BLaER1 (cell line): ENCODE results near the gene MUC5AC.

Experiments used
- H3K27ac ChIP-seq: shearing (Covaris generic); formaldehyde crosslinking; 2 replicates; pipeline ENCODE4 v1.8.1; 2022
- H3K27me3 ChIP-seq: shearing (Covaris generic); formaldehyde crosslinking; 2 replicates; pipeline ENCODE4 v1.8.1; 2022
- H3K36me3 ChIP-seq: shearing (Covaris generic); formaldehyde crosslinking; 2 replicates; pipeline ENCODE4 v1.8.1; 2022
- H3K4me1 ChIP-seq: shearing (Covaris generic); formaldehyde crosslinking; 2 replicates; pipeline ENCODE4 v1.8.1; 2022
- H3K4me2 ChIP-seq: shearing (Covaris generic); formaldehyde crosslinking; 2 replicates; pipeline ENCODE4 v1.8.1; 2022
- H3K4me3 ChIP-seq: shearing (Covaris generic); formaldehyde crosslinking; 2 replicates; pipeline ENCODE4 v1.8.1; 2022
- H3K9ac ChIP-seq: shearing (Covaris generic); formaldehyde crosslinking; 2 replicates; pipeline ENCODE4 v1.8.1; 2022
- H3K9me3 ChIP-seq: shearing (Covaris generic); formaldehyde crosslinking; 2 replicates; pipeline ENCODE4 v1.8.1; 2022
- H4K20me1 ChIP-seq: shearing (Covaris generic); formaldehyde crosslinking; 2 replicates; pipeline ENCODE4 v1.8.1; 2022
- Cebpa-rat ChIP-seq: shearing (Covaris generic); IDR thresholded peaks from 2 replicates; pipeline ENCODE4 v1.8.1; 2022

MUC5AC gene

DNA sequence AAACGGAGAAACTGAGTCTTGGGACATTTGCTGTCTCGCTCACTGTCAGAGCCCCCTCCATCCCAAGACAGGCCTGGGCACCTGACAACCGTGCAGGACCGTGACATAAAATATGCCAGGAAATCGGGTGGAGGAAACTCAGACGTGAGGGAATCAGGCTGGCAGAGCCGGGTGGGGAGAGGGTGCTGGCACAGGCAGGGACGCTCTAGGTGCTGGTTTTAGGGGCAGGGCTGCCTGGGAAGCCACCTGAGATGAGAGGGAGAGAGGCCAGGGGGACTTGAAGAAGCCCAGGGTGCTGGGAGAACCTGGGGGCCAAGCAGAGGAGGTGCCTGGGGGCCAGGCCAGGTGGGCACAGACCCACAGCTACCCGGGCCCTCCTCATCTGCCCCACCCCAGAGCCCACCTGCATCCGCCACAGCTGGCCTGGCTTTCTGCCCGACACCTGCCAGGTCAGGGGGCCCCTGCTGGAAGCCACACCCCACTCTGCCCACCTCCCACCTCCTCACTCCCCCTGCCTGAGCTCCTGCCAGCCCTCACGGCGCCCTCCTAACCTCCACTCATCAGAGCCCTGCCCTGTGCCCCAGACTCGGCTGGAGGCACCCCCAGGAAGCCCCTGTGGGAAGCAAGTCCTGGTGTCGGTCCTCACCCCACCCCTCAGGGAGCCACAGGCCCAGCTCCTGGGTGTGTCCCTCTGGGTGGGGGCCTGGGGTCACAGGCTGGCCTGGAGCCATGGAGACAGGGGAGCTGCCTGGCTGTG is 27.3 kb upstream of the MUC5AC start:
- peaks cover 28% of the 10 kb centered on the region for H3K9me3 ChIP-seq
- 0 out of 2 replicates have a peak overlapping the region, but pooled peaks have one; percentile 13 for H3K27ac ChIP-seq
- peaks cover 15% of the 10 kb centered on the region for H3K4me1 ChIP-seq
- TF ChIP-seq Cebpa-rat: no peak
- H3K36me3 ChIP-seq: no peaks in the 10 kb centered on the region
- H3K27me3 ChIP-seq: no peaks in the 10 kb centered on the region
- no peaks in the 10 kb centered on the region for H4K20me1 ChIP-seq
- no peak overlapping the region for H3K9ac ChIP-seq
- H3K4me3 ChIP-seq: no peak overlapping the region
- peak overlapping the region; percentile 42; the same call in 1 of the 2 replicates for H3K4me2 ChIP-seq

- no peaks in the 10 kb centered on the region for H4K20me1 ChIP-seq
- H3K27ac ChIP-seq: 0 out of 2 replicates have a peak overlapping the region, but pooled peaks have one; percentile 13
- peaks cover 15% of the 10 kb centered on the region for H3K4me1 ChIP-seq
- TF ChIP-seq Cebpa-rat: no peak
- H3K4me3 ChIP-seq: no peak overlapping the region
- H3K9ac ChIP-seq: no peak overlapping the region
- peak overlapping the region; percentile 42; the same call in 1 of the 2 replicates for H3K4me2 ChIP-seq
- H3K36me3 ChIP-seq: no peaks in the 10 kb centered on the region
- H3K9me3 ChIP-seq: peaks cover 29% of the 10 kb centered on the region
- H3K27me3 ChIP-seq: no peaks in the 10 kb centered on the region
Observed at GRCh38 chr11:1131033-1131911, 26.5 kb upstream of the MUC5AC start.

- H3K27me3 ChIP-seq: no peaks in the 10 kb centered on the region
- peaks cover 42% of the 10 kb centered on the region for H3K4me1 ChIP-seq
- no peak for TF ChIP-seq Cebpa-rat
- no peaks in the 10 kb centered on the region for H3K36me3 ChIP-seq
- H3K4me3 ChIP-seq: no peak overlapping the region
- no peak overlapping the region for H3K9ac ChIP-seq
- H4K20me1 ChIP-seq: no peaks in the 10 kb centered on the region
- no peak overlapping the region for H3K4me2 ChIP-seq
- peaks cover 35% of the 10 kb centered on the region for H3K9me3 ChIP-seq
- H3K27ac ChIP-seq: no peak overlapping the region
Observed at GRCh38 chr11:1134848-1135445, 22.8 kb upstream of the MUC5AC start.

DNA sequence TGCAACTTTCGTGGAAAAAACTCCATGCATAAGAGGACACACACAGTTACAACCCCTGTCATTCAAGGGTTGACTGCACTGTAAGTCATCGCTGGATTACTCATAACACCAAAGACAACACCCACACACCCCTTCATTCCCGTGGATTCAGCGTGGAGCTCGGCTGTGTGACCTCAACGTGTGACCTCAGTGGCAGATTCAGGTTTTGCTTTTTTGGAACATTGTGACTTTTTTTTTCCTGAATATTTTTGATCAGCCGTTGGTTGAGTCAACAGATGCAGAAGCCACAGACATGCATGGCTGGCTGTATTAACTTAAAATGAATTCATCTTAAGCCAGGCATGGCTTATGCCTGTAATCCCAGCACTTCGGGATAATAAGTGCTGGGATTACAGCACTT is 19.7 kb upstream of the MUC5AC start:
- Histone ChIP-seq H3K9ac (no peak overlapping the region), H3K27ac (peak overlapping the region; percentile 50; the same call in 1 of the 2 replicates), H3K9me3 (peaks cover 60% of the 10 kb centered on the region), H3K4me1 (peaks cover 33% of the 10 kb centered on the region), H3K4me2 (peak overlapping the region; percentile 54), H4K20me1 (no peaks in the 10 kb centered on the region), H3K4me3 (no peak overlapping the region), H3K36me3 (no peaks in the 10 kb centered on the region), H3K27me3 (no peaks in the 10 kb centered on the region)
- TF ChIP-seq Cebpa-rat: no peak

DNA sequence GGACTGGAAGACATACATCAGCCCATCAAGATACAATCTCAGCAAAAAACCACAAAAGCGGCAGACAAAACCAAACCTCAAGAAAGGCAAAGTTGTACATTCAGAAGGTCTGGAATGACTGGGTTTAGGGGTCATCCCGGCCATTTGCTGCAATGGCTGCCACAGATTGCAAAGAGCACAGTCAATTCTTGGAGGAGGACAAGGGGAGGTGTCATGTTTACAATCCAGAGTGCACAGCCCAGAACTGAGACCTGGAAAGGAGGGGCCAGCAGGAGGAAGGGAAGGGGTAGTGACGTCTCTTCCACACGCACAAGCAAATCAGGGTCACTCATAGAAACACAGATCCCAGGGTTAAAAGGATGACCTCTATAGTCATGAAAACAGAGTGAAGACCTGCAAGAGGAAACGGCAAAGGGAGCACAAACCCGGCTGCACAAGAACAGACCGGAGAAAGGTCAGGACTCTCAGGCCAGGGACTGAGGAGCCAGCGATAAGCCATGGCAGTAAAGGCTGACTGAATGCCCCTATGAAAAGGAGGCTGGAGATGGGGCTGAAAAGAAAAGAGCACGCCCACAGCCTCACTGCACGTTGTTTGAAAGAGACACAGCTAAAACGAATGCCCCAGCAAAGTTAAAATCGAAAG is 18.2 kb upstream of the MUC5AC start:
- no peaks in the 10 kb centered on the region for H3K27me3 ChIP-seq
- no peak overlapping the region for H3K4me2 ChIP-seq
- no peaks in the 10 kb centered on the region for H3K36me3 ChIP-seq
- TF ChIP-seq Cebpa-rat: no peak
- no peaks in the 10 kb centered on the region for H4K20me1 ChIP-seq
- peaks cover 33% of the 10 kb centered on the region for H3K4me1 ChIP-seq
- H3K4me3 ChIP-seq: no peak overlapping the region
- peaks cover 57% of the 10 kb centered on the region for H3K9me3 ChIP-seq
- no peak overlapping the region for H3K27ac ChIP-seq
- no peak overlapping the region for H3K9ac ChIP-seq

DNA sequence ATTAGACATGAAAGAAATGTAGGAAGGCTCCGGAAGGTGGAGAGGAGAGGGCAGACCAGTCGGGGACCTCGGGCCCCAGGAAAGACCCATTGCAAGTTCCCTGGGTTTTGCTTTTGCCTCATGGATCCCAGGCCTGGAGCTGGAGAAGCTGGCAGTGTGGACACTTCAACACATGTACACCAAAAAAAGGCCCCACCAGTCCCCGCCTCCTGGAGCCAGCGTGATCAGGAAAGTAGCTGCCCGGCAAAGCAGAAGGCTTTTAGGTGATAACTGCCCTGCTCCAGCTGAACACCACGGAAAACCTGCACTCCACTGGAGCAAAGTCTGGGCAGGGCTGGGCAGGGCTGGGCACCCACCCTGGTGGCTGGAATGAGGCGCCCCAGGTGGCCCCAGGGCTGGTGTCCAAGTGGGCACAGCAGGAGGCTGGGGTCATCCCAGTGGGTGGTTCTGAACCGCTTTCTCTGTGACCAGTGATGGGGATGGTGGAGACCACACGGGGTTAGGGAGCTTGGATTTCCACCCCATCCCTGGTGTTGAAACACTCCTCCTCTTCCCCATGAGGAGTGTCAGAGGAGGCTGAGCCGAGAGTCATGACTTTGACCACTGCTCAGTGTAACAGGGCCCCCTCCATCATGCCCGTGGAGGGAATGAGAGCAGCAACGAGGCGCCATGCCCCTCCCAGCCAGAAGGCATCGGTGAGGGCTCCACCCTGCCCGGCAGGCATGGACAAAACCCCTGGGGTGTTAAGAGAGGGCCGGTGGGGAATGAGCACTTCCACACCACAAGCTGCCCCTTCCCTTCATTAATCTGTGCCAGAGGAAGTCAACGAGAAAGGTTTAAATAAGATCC is 16.9 kb upstream of the MUC5AC start:
- H3K9me3 ChIP-seq: peaks cover 47% of the 10 kb centered on the region
- H3K27me3 ChIP-seq: no peaks in the 10 kb centered on the region
- H3K4me1 ChIP-seq: peaks cover 33% of the 10 kb centered on the region
- no peak overlapping the region for H3K9ac ChIP-seq
- no peak for TF ChIP-seq Cebpa-rat
- H3K4me3 ChIP-seq: no peak overlapping the region
- no peaks in the 10 kb centered on the region for H3K36me3 ChIP-seq
- no peak overlapping the region for H3K4me2 ChIP-seq
- H4K20me1 ChIP-seq: no peaks in the 10 kb centered on the region
- no peak overlapping the region for H3K27ac ChIP-seq

DNA sequence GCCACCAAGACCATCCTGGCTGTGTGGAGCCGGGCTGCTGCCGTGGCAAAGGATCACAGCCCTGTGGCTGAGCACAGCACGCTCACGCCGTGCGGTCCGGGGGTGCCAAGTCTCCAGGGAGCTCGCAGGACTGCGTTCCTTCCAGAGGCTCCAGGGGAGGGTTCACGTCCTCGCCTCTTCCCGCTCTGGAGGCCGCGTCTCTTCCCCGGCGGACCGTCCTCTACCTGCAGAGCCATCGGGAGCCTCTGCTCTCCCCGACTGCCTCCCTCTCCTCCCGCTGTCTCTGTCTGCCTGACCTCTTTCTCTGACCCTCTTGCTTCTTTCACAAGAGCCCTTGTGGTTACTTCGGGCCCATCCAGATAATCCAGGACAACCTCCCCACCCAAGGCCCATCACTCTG is 11.4 kb upstream of the MUC5AC start:
- no peaks in the 10 kb centered on the region for H3K36me3 ChIP-seq
- H3K27ac ChIP-seq: no peak overlapping the region
- no peaks in the 10 kb centered on the region for H3K27me3 ChIP-seq

DNA sequence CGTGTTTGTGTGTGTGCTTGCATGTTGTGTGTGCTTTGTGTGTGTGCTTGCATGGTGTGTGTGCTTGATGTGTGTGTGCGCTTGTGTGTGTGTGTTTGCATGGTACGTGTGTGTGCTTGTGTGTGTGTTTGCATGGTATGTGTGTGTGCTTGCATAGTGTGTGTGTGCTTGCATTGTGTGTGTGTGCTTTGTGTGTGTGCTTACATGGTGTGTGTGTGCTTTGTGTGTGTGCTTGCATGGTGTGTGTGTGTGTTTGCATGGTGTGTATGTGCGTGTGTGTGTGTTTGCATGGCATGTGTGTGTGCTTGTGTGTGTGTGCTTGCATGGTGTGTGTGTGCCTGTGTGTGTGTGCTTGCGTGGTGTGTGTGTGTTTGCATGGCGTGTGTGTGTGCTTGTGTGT is 10.0 kb upstream of the MUC5AC start:
- Histone ChIP-seq H3K36me3 (no peaks in the 10 kb centered on the region), H4K20me1 (no peaks in the 10 kb centered on the region), H3K4me2 (no peak overlapping the region), H3K9ac (no peak overlapping the region), H3K4me3 (no peak overlapping the region), H3K27me3 (no peaks in the 10 kb centered on the region), H3K27ac (no peak overlapping the region), H3K4me1 (peaks cover 43% of the 10 kb centered on the region), H3K9me3 (peaks cover 16% of the 10 kb centered on the region)
- TF ChIP-seq Cebpa-rat: no peak

More for the DNA sequence above, 11.4 kb upstream of the MUC5AC start:
- H3K9me3 ChIP-seq: peaks cover 30% of the 10 kb centered on the region
- no peak for TF ChIP-seq Cebpa-rat
- H4K20me1 ChIP-seq: no peaks in the 10 kb centered on the region
- H3K9ac ChIP-seq: no peak overlapping the region
- no peak overlapping the region for H3K4me2 ChIP-seq
- H3K4me1 ChIP-seq: peaks cover 30% of the 10 kb centered on the region
- H3K4me3 ChIP-seq: no peak overlapping the region
